Activated T-helper 1 cell treated with Interleukin-2 at 50 U/mL for 16 hours (primary cell): Measurements from ENCODE around the gene IPPK.
A peak's percentile ranks its signal among the peaks of the same experiment; 100 is the strongest.

Source experiments
- DNase-seq: peaks from one replicate; pipeline ENCODE4 v3.0.0-alpha.2; 2020; ENCODE audit warnings: low read depth

Gene IPPK

DNA sequence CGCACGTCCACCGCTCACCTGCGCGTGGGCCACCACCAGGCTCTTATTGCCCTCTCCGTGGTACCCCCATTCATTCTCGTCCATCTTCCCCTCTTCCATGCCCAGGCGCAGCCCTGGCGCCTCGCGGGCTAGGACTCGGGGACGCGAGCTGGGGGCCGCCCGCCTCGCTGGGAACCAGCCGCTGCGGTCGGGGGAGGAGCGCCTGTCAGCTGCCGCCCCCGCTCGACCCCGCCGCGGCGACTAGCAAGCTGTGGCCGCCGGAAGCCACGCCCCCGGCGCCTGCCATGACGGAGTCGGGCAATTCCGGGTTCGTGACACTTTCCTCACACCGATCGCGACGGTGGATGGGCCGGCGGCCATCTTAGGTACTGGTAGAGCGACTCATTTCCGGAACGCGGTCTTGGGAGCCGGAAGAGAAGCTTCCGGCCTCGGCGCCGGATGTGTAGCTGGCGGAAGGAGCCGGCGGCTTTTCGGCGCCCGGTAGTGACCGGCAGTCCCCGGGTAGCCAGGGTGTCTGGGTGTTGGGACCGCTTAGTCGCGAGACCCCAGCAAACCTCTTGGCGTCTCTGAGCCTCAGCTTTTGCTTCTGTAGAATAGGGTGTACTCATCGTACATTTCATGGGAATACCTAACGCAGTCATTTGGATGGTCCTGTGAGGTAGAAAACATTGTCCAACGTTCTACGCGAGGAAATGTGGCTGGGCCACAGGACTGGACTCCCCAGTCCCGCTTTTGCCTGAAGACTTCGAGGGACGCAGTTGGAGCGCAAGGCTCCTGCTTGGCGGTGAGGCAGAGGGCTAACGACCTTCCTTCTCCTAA, at the start of gene IPPK:
IPPK (minus strand) TSS at position 242 of the 819 bp plus-strand sequence; CDS start at position 99, 143 bp downstream.
- DNase-seq: peak; percentile 97

GRCh38 chr9:92719028-92719647, 49.2 kb upstream of the IPPK start:
- DNase-seq: no peak

GRCh38 chr9:92718086-92719001, 48.4 kb upstream of the IPPK start:
- no peak for DNase-seq

- no peak for DNase-seq
Observed at GRCh38 chr9:92717201-92718085, 47.5 kb upstream of the IPPK start.

DNA sequence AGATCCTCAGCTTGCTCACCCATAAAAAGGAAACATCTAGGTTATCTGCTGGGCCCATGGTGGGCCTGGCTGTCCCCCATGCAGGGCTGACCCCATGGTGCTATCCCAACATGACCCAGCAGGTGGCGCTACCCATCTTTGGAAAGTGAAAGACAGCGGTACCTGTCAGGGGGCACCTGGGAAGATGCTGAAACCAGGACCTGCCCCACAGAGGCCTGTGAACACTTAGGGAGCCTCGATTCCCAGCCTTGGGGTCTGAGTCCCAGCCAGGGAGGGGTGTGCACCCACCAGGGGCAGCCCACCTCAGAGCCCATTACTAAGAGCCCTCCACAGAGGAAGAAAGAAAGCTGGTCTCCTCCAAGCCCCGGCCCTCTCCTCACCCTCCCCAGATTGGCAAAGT, 46.6 kb upstream of the IPPK start:
- DNase-seq: peak; percentile 71

DNA sequence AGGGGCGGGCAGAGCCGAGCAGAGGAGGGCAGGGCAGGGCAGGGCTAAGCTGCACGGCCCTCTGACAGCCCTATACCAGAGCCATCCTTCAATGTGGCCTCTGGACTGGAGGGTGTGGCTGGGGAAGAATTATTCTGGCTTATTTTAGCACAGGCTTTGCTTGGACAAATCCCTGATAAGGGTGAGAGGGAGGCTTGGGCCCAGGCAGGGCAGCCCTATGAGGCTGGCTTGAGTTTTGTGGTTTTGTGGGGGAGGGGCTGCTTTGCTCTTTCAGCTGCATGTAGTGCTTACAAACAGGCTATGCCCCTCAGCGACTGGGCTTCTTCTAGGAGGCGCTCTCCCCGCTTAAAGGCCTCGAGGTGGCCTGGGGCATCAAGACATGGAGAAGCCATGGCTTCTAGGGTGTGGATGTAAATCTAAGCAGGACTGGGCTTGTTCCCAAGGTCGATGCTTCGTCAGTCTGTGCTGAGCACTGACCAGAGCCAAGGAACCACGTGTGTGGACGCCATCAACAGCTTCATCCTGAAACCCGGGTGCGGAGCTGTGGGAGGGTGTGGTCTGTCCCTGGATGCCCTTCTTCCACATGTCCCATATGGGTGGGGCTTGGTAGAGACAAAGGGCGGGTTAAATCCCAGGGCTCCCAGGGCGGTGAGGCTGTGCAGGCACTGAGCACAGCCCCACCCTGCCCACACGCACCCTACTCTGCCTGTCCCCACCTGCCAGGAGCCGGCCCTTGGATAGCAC, 45.7 kb upstream of the IPPK start:
- no peak for DNase-seq

GRCh38 chr9:92714787-92715487, 45.0 kb upstream of the IPPK start:
- no peak for DNase-seq

DNA sequence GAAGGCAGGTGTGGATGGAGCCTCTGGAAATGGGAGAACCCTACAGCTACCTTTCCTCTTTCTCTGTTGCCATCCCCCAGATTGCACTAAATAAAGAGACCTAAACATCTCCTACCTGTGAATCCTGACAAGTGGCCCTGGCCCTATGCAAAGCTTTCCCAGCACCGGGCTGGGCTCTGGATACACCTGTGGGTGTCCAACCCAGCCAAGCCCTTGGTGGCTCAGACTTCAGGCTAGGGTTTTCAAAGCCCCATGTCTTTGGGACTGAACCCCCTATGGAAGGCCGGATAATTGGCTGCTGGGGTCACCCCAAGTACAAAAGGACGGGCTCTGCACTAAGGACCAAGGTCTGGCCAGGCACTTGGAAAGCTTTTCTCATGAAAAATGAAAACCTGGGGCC, 44.1 kb upstream of the IPPK start:
- DNase-seq: no peak

DNA sequence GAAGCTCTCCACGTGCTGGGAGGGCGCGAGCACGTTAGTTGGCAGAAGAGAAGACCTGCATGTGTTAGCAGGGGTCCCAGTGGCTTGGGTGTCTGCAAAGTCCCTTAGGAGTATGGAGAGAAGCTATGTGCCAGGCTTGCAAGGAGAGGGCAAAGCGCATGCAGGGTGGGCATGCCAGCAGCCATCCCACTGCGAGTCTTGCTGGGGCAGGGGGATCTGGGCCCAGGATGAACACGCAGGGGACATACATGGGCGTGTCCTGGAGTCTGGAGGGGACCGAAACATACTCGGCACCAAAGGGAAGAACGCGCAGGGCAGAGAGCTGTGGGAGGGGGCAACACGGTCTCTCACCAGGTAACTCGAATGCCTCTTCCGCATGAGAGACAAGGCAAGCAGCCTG, 43.6 kb upstream of the IPPK start:
- no peak for DNase-seq

GRCh38 chr9:92712767-92713166, 42.8 kb upstream of the IPPK start:
- no peak for DNase-seq

DNA sequence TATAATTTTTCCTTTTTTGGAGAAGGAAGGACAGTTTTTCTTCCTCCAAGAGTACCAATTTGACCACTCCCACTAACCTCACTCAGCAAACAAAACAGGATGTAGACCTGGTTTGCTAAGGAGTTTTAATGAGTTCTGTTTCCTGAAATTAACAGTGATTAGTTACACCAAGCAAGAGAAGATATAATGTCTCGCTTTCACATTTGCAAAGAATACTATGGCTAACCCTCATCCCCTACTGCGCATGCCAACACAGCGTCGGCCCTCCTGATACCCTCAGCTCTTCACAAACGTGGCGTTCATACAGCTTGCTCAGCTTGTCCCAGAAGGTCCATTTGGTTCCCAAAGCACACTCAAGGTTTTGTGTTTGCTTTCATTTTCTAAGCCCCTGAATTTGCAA, 41.9 kb upstream of the IPPK start:
- DNase-seq: no peak

GRCh38 chr9:92711146-92711545, 41.2 kb upstream of the IPPK start:
- no peak for DNase-seq

DNA sequence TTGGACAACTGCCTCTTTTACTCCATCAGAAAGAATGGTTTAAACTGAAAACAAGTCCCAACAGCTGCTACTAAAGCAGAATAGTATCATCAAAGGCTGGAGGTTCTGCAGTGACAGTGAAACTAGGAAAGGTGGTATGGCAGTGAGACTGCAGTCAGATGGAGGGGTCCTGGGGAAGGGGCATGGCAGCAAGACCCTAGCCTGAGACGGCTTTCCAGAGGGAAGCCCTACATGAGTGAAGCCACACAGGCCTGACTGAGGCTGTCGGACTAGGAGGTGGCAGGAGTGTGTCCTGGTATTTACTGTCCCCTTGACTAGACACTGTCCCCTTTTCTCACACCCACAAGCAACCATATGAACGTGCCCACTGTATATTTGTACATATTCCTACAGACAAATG, 40.4 kb upstream of the IPPK start:
- no peak for DNase-seq

GRCh38 chr9:92709954-92710353, 40.0 kb upstream of the IPPK start:
- no peak for DNase-seq

GRCh38 chr9:92709240-92709639, 39.3 kb upstream of the IPPK start:
- DNase-seq: no peak

DNA sequence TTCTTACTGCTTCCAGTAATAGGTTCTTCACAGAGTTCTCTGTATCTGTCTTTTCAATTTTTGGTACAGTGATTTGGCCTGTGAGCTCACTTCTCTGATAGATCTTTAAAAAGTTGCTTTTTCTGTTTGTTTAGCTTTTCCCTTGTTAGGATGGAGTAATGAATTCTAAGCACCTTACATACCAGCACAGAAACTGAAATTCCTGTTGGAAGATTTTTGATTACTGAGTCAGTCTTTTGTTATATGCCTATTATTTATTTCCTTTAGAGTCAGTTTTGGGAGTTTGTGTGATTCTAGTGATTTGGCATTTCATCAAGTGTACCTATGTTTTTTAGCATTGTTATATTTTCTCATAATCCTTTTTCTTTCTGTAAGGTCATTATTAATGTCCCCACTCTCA, 37.6 kb upstream of the IPPK start:
- no peak for DNase-seq

- DNase-seq: no peak
Observed at GRCh38 chr9:92706218-92706940, 36.4 kb upstream of the IPPK start.

DNA sequence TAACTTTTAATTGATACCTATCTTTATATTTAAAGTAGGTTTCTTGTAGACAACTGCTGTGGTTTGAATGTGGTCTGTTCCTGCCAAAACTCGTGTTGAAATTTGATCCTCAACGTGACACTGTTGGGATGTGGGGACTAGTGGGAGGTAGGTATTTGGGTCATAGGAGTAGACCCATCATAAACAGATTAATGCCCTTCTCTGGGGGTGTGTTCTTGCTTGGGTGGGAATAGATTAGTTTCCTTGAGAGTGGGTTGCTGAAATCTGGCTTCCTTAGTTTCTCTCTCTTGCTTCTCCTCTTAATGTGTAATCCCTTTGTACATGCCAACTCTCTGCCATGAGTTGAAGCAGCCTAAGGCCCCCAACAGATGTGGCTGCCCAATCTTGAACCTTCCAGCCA, 34.6 kb upstream of the IPPK start:
- no peak for DNase-seq

DNA sequence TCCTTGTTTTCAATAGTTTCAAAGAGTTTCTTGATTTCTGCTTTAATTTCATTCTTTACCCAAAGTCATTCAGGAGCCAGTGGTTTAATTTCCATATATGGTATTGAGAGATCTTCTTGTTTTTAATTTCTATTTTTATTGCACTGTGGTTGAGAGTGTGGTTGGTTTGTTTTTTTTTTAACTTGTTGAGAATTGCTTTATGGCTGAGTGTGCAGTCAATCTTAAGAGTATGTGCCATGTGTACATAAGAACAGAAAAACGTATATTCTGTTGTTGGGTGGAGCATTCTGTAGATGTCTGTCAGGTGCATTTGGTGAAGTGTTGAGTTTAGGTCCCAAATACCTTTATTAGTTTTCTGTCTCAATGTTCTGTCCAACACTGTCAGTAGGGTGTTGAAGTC, 26.7 kb upstream of the IPPK start:
- DNase-seq: no peak

GRCh38 chr9:92686954-92687353, 17.0 kb upstream of the IPPK start:
- no peak for DNase-seq
